SK-N-MC (cell line): Measurements from ENCODE around the gene HOXA9.

Source experiments
- EZH2 ChIP-seq: fragments of 200-600 bp; sonication (generic); IDR thresholded peaks from one replicate; pipeline ENCODE4 v1.6.1; 2017; ENCODE audit warnings: antibody characterized with exemption
- FOXP2 ChIP-seq: optimal IDR thresholded peaks from 2 replicates; pipeline ENCODE3; 2011; ENCODE audit warnings: mild to moderate bottlenecking, moderate library complexity; ENCODE audit not compliant: insufficient read depth; ENCODE audit errors: extremely low read length, control extremely low read depth
- POLR2AphosphoS5 ChIP-seq: IDR thresholded peaks from 2 replicates; pipeline ENCODE4 v1.6.1; 2012; ENCODE audit warnings: mild to moderate bottlenecking, low read depth, low read length, borderline replicate concordance

DNA sequence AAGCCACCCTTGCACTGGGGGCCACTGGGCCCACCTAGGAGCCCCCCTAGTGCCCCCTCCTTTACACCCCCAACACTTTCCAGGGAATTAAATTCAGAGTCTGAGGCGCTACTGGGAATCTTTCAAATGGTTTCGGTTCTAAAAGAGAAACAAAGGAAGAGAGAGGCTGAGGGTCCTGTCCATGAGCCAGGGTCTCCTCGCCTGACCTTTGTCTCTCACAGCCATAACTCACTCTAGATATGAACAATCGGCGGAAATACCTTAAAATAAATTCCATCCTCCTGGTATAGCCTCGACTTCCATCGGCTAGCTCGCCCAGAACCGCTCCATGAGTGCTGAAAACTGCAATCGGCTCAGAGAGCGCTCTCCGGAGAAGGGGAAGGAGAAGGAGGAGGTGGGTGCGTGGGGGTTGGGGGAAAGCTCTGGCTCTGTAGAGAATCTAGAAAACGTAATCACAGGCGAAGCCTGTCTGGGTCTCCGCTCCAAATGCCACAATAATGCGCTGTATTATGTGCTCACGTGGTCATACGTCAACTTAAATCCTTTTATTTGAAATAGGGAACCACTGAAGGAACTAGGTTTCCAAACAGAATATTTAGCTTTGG lies 47.3 kb downstream of the HOXA9 start:
- TF ChIP-seq EZH2 = no peak
- no peak for TF ChIP-seq POLR2AphosphoS5
- no peak for TF ChIP-seq FOXP2
